K562 (cell line): ENCODE measurements around the gene DGKE. TPM values are rescaled to one million over a fixed set of nuclear protein-coding genes. Genes with fewer than 3 reads are reported as not detected.

ENCODE experiments used
- ATAC-seq: fragments of 200-7000 bp; cut with Tn5 transposase; 3 replicates; pipeline ENCODE4 v1.9.1; 2020; ENCODE audit warnings: moderate library complexity
- BruUV-seq: library from RNA; stranded (reverse); fragments of 400-500 nt; replicated peaks from 2 replicates; lab custom pipeline; 2021; lab: Mats Ljungman, UMichigan
- CTCF ChIA-PET: fragments of 300-600 bp; formaldehyde crosslinking; extraction: SDS; loops from one replicate; lab custom pipeline; 2021; ENCODE audit warnings: low intra/inter-chr PET ratio; lab: Yijun Ruan, JAX
- POLR2A ChIA-PET: fragments of 300-600, 350-650 bp; sonication (Branson Sonifier 250); formaldehyde crosslinking; extraction: SDS; loops from one replicate; lab custom pipeline; 2021; ENCODE audit warnings: antibody characterized with exemption, inconsistent platforms; lab: Yijun Ruan, JAX
- DNase-seq, 4 experiments: peaks; one replicate each; pipeline versions ENCODE4 v3.0.0 to v3.0.0-alpha.2; 2011 to 2018; ENCODE audit warnings: low spot score in 3 of 4, mixed read lengths in 3 of 4; ENCODE audit errors: extremely low read depth in 1 of 4
- FAIRE-seq: peaks from 2 replicates; lab custom pipeline; 2011; peaks lifted over from hg19 to GRCh38; lab: Jason Lieb, UNC
- H2AFZ ChIP-seq: 2 replicates; pipeline ENCODE4 v1.6.0; 2011; ENCODE audit warnings: low read depth, low read length, control low read depth, inconsistent platforms
- H3K27ac ChIP-seq: fragments of 200-600 bp; 3 replicates; pipeline ENCODE4 v1.8.0; 2011; ENCODE audit warnings: low read depth, mild to moderate bottlenecking, control low read depth, inconsistent platforms, low read length, moderate library complexity, mixed read lengths; ENCODE audit errors: extremely low read depth
- H3K27me3 ChIP-seq, 2 experiments: fragments of 300-600 bp in 1 of 2; 2 replicates in 1 of 2; 3 replicates in 1 of 2; pipeline versions ENCODE4 v1.6.0 to v1.8.0; 2011; ENCODE audit warnings: inconsistent platforms in 2 of 2, low read length in 2 of 2, mild to moderate bottlenecking in 1 of 2, mixed read lengths in 1 of 2, moderate library complexity in 1 of 2; ENCODE audit not compliant: control insufficient read depth in 2 of 2, insufficient read depth in 2 of 2
- H3K36me3 ChIP-seq: fragments of 300-600 bp; 3 replicates; pipeline ENCODE4 v1.8.0; 2011; ENCODE audit warnings: mild to moderate bottlenecking, low read length, inconsistent platforms; ENCODE audit not compliant: control insufficient read depth, insufficient read depth
- H3K4me1 ChIP-seq, 2 experiments: fragments of 200-600 bp in 1 of 2; replicated peaks in 1 of 2; 2 replicates in 1 of 2; 3 replicates in 1 of 2; pipeline versions ENCODE4 v1.5.1 to v1.8.0; 2011; ENCODE audit warnings: inconsistent platforms in 2 of 2, low read length in 2 of 2, mild to moderate bottlenecking in 1 of 2, mixed read lengths in 1 of 2, moderate library complexity in 1 of 2; ENCODE audit not compliant: control insufficient read depth in 2 of 2, insufficient read depth in 2 of 2
- H3K4me2 ChIP-seq: 2 replicates; pipeline ENCODE4 v1.6.1; 2011; ENCODE audit warnings: low read length, control low read depth, inconsistent platforms, mixed read lengths; ENCODE audit not compliant: insufficient read depth
- H3K4me3 ChIP-seq: fragments of 200-600 bp; sonication (generic), shearing (Covaris generic); 2 replicates; pipeline ENCODE4 v1.5.1; 2016; ENCODE audit warnings: control low read depth, inconsistent platforms
- H3K79me2 ChIP-seq: fragments of 200-600 bp; 3 replicates; pipeline ENCODE4 v1.8.0; 2011; ENCODE audit warnings: low read length, inconsistent platforms; ENCODE audit not compliant: control insufficient read depth, insufficient read depth
- H3K9ac ChIP-seq, 2 experiments: 2 replicates each; pipeline versions ENCODE4 v1.6.0 to v1.6.1; 2011; ENCODE audit warnings: low read depth in 2 of 2, low read length in 2 of 2, control low read depth in 1 of 2, inconsistent platforms in 1 of 2, mild to moderate bottlenecking in 1 of 2, mixed read lengths in 1 of 2; ENCODE audit not compliant: insufficient read depth in 1 of 2
- H3K9me1 ChIP-seq: one replicate; pipeline ENCODE4 v1.6.0; 2011; ENCODE audit warnings: inconsistent platforms, mild to moderate bottlenecking, low read length, moderate library complexity; ENCODE audit not compliant: control insufficient read depth, insufficient read depth
- H3K9me3 ChIP-seq: replicated peaks from 2 replicates; pipeline ENCODE4 v1.5.1; 2011; ENCODE audit warnings: low read depth, low read length, inconsistent platforms; ENCODE audit not compliant: control insufficient read depth, insufficient read depth
- H4K20me1 ChIP-seq: replicated peaks from 2 replicates; pipeline ENCODE4 v1.6.1; 2011; ENCODE audit warnings: low read length, inconsistent platforms, mixed read lengths; ENCODE audit not compliant: control insufficient read depth, insufficient read depth
- ARNT ChIP-seq, 2 experiments: fragments of 450-650 bp; IDR thresholded peaks; 2 replicates each; pipeline ENCODE4 v1.6.1; 2016; ENCODE audit warnings: mild to moderate bottlenecking in 1 of 2
- CEBPB ChIP-seq: fragments of 450-650 bp; IDR thresholded peaks from 2 replicates; pipeline ENCODE4 v1.6.1; 2016; ENCODE audit warnings: missing genetic modification characterization, missing compliant biosample characterization
- CHCHD3 ChIP-seq: fragments of 250-450 bp; sonication (Bioruptor Pico); IDR thresholded peaks from 2 replicates; pipeline ENCODE4 v2.1.2; 2022; ENCODE audit warnings: mild to moderate bottlenecking
- CLOCK ChIP-seq: fragments of 250-450 bp; sonication (Bioruptor Pico); IDR thresholded peaks from 2 replicates; pipeline ENCODE4 v1.4.0; 2020; ENCODE audit warnings: mild to moderate bottlenecking, moderate library complexity, borderline replicate concordance
- DDX20 ChIP-seq: fragments of 450-650 bp; IDR thresholded peaks from 2 replicates; pipeline ENCODE4 v1.6.1; 2016; ENCODE audit warnings: missing genetic modification characterization, low read depth, mild to moderate bottlenecking, missing compliant biosample characterization, moderate library complexity
- HNRNPL ChIP-seq: fragments of 200-400 bp; formaldehyde crosslinking; IDR thresholded peaks from 2 replicates; pipeline ENCODE4 v1.6.1; 2017; ENCODE audit warnings: low read depth, mild to moderate bottlenecking, low read length
- KDM2B ChIP-seq: fragments of 250-450 bp; sonication (Bioruptor Pico); IDR thresholded peaks from 2 replicates; pipeline ENCODE4 v1.8.0; 2021; ENCODE audit warnings: mild to moderate bottlenecking, moderate library complexity
- RBBP5 ChIP-seq: fragments of 200-600 bp; sonication (generic); IDR thresholded peaks from 2 replicates; pipeline ENCODE4 v1.6.1; 2012; ENCODE audit warnings: borderline replicate concordance, mild to moderate bottlenecking, low read length, control low read depth, inconsistent platforms; ENCODE audit not compliant: insufficient read depth, poor library complexity, severe bottlenecking
- SRF ChIP-seq, 2 experiments: fragments of 250-450, 450-650 bp in 1 of 2; sonication (Bioruptor Pico) in 1 of 2; sonication (generic) in 1 of 2; formaldehyde crosslinking; IDR thresholded peaks; 2 replicates each; pipeline versions ENCODE4 v1.5.0 to v1.5.1; 2020 to 2022; ENCODE audit warnings: mild to moderate bottlenecking in 1 of 2, missing genetic modification reagents in 1 of 2
- ZBTB49 ChIP-seq: sonication (generic); formaldehyde crosslinking; IDR thresholded peaks from 2 replicates; pipeline ENCODE4 v1.8.0; 2022; ENCODE audit warnings: missing genetic modification reagents, mild to moderate bottlenecking, borderline replicate concordance
- ZBTB9 ChIP-seq: fragments of 450-650 bp; formaldehyde crosslinking; IDR thresholded peaks from 2 replicates; pipeline ENCODE4 v1.4.0; 2020; ENCODE audit warnings: mild to moderate bottlenecking, moderate library complexity
- WGBS: fragments of 100-300 bp; shearing (Covaris generic); methylation state at CpG from one replicate; pipeline ENCODE4 v1.1.6; 2016; ENCODE audit warnings: low coverage, mixed read lengths; ENCODE audit not compliant: insufficient coverage; ENCODE audit errors: missing lambda C conversion rate; 5-methylcytosine and 5-hydroxymethylcytosine counted together
- in situ Hi-C: fragments of 300-500 bp; cut with MboI; formaldehyde crosslinking; loops from 4 replicates; pipeline ENCODE4 v1.15.0; 2018; ENCODE audit warnings: inconsistent platforms, mixed read lengths
- intact Hi-C: fragments of 100-400 bp; cut with micrococcal nuclease; formaldehyde crosslinking; loops from 2 replicates; pipeline ENCODE4 v1.14.2; 2022
- polyA plus RNA-seq, 8 experiments: library from polyadenylated mRNA; depleted of rRNA in 4 of 8; stranded (reverse) in 5 of 8; unstranded in 3 of 8; fragments of >200 nt; fragmentation: Nextera tagmentation in 2 of 8; fragmentation: Illumina TruSeq in 1 of 8; extraction: Ambion mirVana in 2 of 8; extraction: Trizol in 1 of 8; gene quantifications; 2 replicates each; pipeline versions ENCODE4 v1.2.1 to v1.2.3, GENCODE V29; 2011 to 2014; ENCODE audit warnings: inconsistent platforms in 1 of 8, missing spikeins in 1 of 8
- total RNA-seq, 7 experiments: library from RNA; depleted of rRNA in 6 of 7; stranded (reverse); fragments of >200 nt in 6 of 7; fragmentation: Illumina TruSeq in 2 of 7; extraction: Trizol in 2 of 7; gene quantifications; 2 replicates each; pipeline versions ENCODE4 v1.2.1 to v1.2.3, GENCODE V29; 2011 to 2021; ENCODE audit warnings: low replicate concordance in 1 of 7

DGKE gene
- total and polyA plus RNA-seq, 9 of the 15 experiments (the other 6 are each of a cell fraction or from before 2014, with no cell fraction given), result 1.3 to 9.9 (median 5.9) TPM

GRCh38 chr17:56868716-56869115 lies 34.8 kb downstream of the DGKE start:
- no peaks in the 10 kb centered on the region for H3K9me1 ChIP-seq
- FAIRE-seq (no peak), DNase-seq (no peak), ATAC-seq (no peak)
- H3K27ac ChIP-seq, result no peak overlapping the region
- no peak overlapping the region for H2AFZ ChIP-seq
- no peak overlapping the region for H3K9ac ChIP-seq
- no peaks in the 10 kb centered on the region for H3K79me2 ChIP-seq
- peaks cover 20% of the 10 kb centered on the region; the same call in 2 of the 3 replicates for H3K36me3 ChIP-seq
- H3K4me1 ChIP-seq, result no peaks in the 10 kb centered on the region
- 93% methylated on average over 3 of the region's 3 CpGs for WGBS
- H4K20me1 ChIP-seq, result no peaks in the 10 kb centered on the region
- H3K4me2 ChIP-seq, result no peak overlapping the region
- no peak for TF ChIP-seq KDM2B (CRISPR knock-in tag)
- TF ChIP-seq ARNT (IDR thresholded peaks at IDR 0.05), result no peak
- no peak for TF ChIP-seq CLOCK (CRISPR knock-in tag)
- no peak for TF ChIP-seq SRF (CRISPR knock-in tag; IDR thresholded peaks at IDR 0.05)
- no peak for TF ChIP-seq ZBTB49 (CRISPR knock-in tag)
- no peak for TF ChIP-seq ZBTB9
- no peak for TF ChIP-seq CEBPB (tag)
- TF ChIP-seq HNRNPL, result no peak
- TF ChIP-seq DDX20 (tag), result no peak
- no peak for TF ChIP-seq CHCHD3 (CRISPR knock-in tag)
- TF ChIP-seq RBBP5, result no peak
- H3K9me3 ChIP-seq, result no peaks in the 10 kb centered on the region
- ChIA-PET CTCF (no interaction called here), POLR2A (interaction anchor here (0.6 kb wide), 1 partner anchor 499 kb away, joined by 4 read pairs; no protein-coding TSS in a partner anchor)
- intact Hi-C loops, result no loop called here
- BruUV-seq, result no TSS peak
- H3K27me3 ChIP-seq, result no peaks in the 10 kb centered on the region
- in situ Hi-C loops, result no loop called here
- H3K4me3 ChIP-seq, result no peak overlapping the region
